HG03565 (cell line): ENCODE data around the gene PODNL1.
"Not testable (repeated sequence)": the region's sequence is repeated elsewhere in the genome, so short reads cannot be mapped to it uniquely, and the experiment has no call there.

ENCODE experiments used
- ATAC-seq: cut with Tn5 transposase; IDR thresholded peaks from one replicate; pipeline ENCODE4 v1.9.1; 2021; ENCODE audit warnings: mild to moderate bottlenecking, moderate library complexity; ENCODE audit not compliant: unreplicated experiment

PODNL1 gene

GRCh38 chr19:13974073-13974472 is 35.9 kb upstream of the PODNL1 start:
- ATAC-seq, result no peak

GRCh38 chr19:13973479-13973878 is 35.3 kb upstream of the PODNL1 start:
- ATAC-seq, result not testable (repeated sequence)

- no peak for ATAC-seq
Observed at GRCh38 chr19:13972368-13973155, 34.3 kb upstream of the PODNL1 start.

- not testable (repeated sequence) for ATAC-seq
Observed at GRCh38 chr19:13971868-13972267, 33.7 kb upstream of the PODNL1 start.

GRCh38 chr19:13969897-13970296 is 31.7 kb upstream of the PODNL1 start:
- ATAC-seq, result no peak

GRCh38 chr19:13968999-13969398 is 30.8 kb upstream of the PODNL1 start:
- no peak for ATAC-seq

GRCh38 chr19:13968383-13968935 is 30.2 kb upstream of the PODNL1 start:
- ATAC-seq, result no peak

GRCh38 chr19:13967206-13967605 is 29.0 kb upstream of the PODNL1 start:
- ATAC-seq, result not testable (repeated sequence)

GRCh38 chr19:13966684-13967128 is 28.5 kb upstream of the PODNL1 start:
- ATAC-seq, result no peak

- ATAC-seq, result no peak
Observed at GRCh38 chr19:13965926-13966683, 27.9 kb upstream of the PODNL1 start.

- no peak for ATAC-seq
Observed at GRCh38 chr19:13965377-13965896, 27.2 kb upstream of the PODNL1 start.

- ATAC-seq, result no peak
Observed at GRCh38 chr19:13964776-13965175, 26.6 kb upstream of the PODNL1 start.

GRCh38 chr19:13963603-13964105 is 25.4 kb upstream of the PODNL1 start:
- no peak for ATAC-seq

GRCh38 chr19:13962699-13963602 is 24.7 kb upstream of the PODNL1 start:
- no peak for ATAC-seq

GRCh38 chr19:13961826-13962698 is 23.8 kb upstream of the PODNL1 start:
- no peak for ATAC-seq

GRCh38 chr19:13960863-13961784 is 22.9 kb upstream of the PODNL1 start:
- ATAC-seq, result no peak

GRCh38 chr19:13959962-13960862 is 22.0 kb upstream of the PODNL1 start:
- no peak for ATAC-seq
